Transverse colon (tissue), 4 donors: ENCODE measurements around the gene ZBTB38.

Experiments used
- CTCF ChIP-seq, 5 experiments: fragments of 200-600 bp in 3 of 5; fragments of 450-650 bp in 2 of 5; sonication (generic) in 3 of 5; IDR thresholded peaks; 1 replicate in 2 of 5; 2 replicates in 3 of 5; pipeline ENCODE4 v1.5.1; 2016 to 2017; ENCODE audit warnings: antibody characterized with exemption in 5 of 5, inconsistent platforms in 3 of 5, mild to moderate bottlenecking in 2 of 5, moderate library complexity in 1 of 5
- POLR2A ChIP-seq: fragments of 450-650 bp; IDR thresholded peaks from one replicate; pipeline ENCODE4 v1.6.1; 2016; ENCODE audit warnings: antibody characterized with exemption, mild to moderate bottlenecking, moderate library complexity
- POLR2AphosphoS5 ChIP-seq, 3 donors: sonication (generic); formaldehyde crosslinking; IDR thresholded peaks; one replicate each; pipeline ENCODE4 v1.6.1; 2016; ENCODE audit warnings: antibody characterized with exemption in 3 of 3

- no peak for TF ChIP-seq CTCF (IDR thresholded peaks at IDR 0.05)
- TF ChIP-seq POLR2A, result no peak
- TF ChIP-seq POLR2AphosphoS5 (IDR thresholded peaks at IDR 0.05), result no peak
Observed at GRCh38 chr3:141336672-141337522, 31.4 kb upstream of the ZBTB38 start.
